HG03439 (cell line): Measurements from ENCODE around the gene OR8B4.
"Not testable (repeated sequence)": the region's sequence is repeated elsewhere in the genome, so short reads cannot be mapped to it uniquely, and the experiment has no call there.

Experiments
- ATAC-seq: cut with Tn5 transposase; IDR thresholded peaks from one replicate; pipeline ENCODE4 v1.9.1; 2021; ENCODE audit warnings: mild to moderate bottlenecking, moderate library complexity; ENCODE audit not compliant: unreplicated experiment

Gene OR8B4

DNA sequence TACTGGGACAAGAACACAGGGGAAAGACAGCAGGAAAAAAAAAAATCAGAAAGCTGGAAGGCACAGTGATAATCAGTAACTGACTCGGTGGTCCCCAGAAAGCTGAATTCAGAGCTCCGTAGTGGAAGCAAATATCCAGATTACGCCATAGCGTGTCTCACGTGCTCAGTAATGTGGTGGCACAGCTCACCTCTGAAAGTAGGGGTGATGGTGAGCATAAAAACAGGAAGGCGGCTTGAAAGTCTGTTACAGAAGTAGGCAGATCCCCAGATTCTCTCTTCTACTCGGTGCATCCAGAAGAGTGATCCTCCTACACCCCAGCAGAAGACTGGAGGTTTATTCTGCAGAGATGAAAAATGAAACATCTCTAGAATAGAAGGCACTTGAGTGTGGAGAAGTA is 14.8 kb downstream of the OR8B4 start:
- no peak for ATAC-seq

DNA sequence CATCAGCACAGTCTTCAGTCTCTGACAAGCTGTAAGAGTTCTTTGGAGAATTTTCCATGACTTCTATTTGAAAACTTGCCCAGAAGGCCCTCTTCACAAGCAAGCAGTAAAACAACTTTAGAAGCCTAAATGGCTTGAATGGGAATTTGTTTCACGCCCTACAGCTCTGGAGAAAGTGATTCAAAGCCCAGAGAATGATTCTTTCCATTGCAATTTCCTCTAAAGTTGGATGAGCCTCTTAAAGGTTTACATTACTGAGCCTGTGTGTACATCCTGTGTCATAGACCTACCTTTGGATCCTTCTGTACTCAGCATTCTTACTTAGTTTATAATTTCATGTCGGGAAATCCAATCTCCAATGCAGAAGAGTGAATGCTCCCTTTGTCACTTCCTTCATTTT is 19.1 kb downstream of the OR8B4 start:
- no peak for ATAC-seq

DNA sequence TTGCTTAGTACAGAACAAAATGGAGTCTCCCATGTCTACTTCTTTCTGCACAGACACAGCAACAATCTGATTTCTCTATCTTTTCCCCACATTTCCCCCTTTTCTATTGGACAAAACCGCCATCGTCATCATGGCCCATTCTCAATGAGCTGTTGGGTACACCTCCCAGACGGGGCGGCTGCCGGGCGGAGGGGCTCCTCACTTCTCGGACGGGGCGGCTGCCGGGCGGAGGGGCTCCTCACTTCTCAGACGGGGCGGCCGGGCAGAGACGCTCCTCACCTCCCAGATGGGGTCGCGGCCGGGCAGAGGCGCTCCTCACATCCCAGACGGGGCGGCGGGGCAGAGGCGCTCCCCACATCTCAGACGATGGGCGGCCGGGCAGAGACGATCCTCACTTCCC is 21.5 kb downstream of the OR8B4 start:
- not testable (repeated sequence) for ATAC-seq

DNA sequence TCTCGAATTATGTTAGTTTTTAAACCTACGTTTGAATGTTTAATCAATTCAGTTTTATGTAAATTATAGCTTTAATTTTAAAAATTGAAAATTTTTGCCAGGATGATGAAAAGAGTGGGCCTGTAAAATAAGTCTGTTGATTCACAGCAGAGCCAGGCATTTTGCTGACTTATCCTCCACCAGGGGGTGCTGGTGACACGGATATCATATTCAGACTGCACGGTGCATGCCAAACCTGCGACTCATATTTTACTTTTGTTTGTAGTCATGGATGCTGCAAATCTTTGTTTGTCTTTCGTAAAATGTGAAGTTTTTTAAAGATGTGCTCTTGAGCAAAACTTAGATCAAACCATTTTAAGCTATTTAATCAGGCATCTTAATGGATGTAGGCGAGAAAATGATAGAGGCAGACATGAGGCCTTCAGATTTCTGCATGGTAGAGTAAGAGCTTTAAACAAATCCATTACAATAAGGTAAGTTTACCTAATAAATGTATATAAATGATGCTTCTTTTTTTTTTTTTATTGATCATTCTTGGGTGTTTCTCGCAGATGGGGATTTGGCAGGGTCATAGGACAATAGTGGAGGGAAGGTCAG is 22.2 kb downstream of the OR8B4 start:
- ATAC-seq = peak; percentile 85

DNA sequence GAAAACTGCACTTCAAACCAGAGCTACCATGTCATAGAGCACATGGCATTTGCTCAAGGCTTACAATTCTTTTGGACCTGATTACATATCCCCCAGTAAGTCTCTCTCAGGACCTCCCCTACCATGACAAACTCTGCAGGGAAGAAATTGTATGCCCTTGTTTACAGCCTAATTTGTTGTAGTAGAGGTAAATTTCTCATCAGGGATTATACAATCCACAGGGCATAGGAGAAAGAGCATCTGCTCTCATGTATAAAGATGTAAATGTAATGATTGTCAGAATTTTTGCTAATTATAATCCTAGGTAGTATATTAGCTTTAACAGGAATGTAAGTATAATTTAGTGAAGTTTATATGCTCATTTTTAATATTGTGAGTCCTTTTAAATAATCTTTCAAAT is 25.7 kb downstream of the OR8B4 start, which contains the start of gene OR8B3:
TSS of gene OR8B3 (minus strand) at position 101 of the 400 bp plus-strand sequence. CDS start 1,673 bp downstream, outside the sequence.
- ATAC-seq = no peak

DNA sequence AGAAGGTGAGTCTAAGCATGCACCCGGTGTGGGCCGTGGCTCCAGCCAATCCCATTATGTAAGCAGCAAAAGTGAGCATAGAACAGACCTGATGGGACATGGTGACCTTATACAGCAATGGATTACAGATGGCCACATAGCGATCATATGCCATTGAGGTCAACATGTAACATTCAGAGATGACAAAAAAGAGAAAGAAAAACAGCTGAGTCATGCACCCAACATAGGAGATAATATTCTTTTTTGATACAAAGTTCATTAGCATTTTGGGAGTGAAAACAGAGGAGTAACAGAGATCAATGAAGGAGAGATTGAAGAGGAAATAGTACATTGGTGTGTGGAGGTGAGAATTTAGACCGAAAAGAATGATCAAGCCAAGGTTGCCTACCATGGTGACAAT is 27.8 kb downstream of the OR8B4 start:
- not testable (repeated sequence) for ATAC-seq

DNA sequence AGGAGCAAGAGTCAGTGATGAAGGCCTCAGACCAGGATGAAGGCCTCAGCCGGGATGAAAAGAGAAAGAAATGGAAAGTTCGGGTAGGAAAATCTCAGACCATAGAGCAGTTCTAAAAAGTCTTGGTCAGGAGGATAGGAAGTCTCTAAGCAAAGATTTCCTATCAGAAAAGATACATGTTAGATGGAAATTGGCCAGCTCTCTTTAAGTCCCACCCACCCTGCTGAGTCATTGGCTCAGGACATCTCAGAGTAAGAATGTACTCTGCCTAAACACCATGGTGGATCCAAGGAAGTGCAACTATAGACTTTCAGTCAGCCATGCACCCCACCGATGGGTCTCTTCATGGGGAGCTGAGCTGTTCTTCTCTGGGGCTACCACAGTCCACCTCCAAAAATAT is 30.3 kb downstream of the OR8B4 start:
- no peak for ATAC-seq

DNA sequence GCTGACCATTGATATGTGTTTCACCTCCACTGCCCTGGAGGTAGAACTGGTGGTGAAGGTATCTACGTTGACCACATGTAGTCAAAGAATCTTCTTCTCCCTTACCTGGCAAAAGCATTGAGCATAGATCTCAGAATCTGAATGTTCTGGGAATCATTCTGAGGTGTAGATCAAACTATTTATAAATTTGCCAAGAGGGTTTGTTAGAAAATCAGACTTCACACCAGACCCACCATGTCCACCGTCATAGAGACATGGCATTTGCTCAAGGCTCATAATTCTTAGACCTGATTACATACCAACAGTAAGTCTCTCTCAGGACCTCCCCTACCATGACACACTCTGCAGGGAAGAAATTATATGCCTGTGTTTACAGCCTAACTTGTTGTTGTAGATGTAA is 40.3 kb downstream of the OR8B4 start, which contains the start of gene OR8B2:
TSS of gene OR8B2 (minus strand) at position 101 of the 400 bp plus-strand sequence. CDS start 1,156 bp downstream, outside the sequence.
- no peak for ATAC-seq

DNA sequence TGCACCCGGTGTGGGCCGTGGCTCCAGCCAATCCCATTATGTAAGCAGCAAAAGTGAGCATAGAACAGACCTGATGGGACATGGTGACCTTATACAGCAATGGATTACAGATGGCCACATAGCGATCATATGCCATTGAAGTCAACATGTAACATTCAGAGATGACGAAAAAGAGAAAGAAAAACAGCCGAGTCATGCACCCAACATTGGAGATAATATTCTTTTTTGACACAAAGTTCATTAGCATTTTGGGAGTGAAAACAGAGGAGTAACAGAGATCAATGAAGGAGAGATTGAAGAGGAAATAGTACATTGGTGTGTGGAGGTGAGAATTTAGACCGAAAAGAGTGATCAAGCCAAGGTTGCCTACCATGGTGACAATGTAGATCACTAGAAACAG is 41.8 kb downstream of the OR8B4 start:
- ATAC-seq = not testable (repeated sequence)

DNA sequence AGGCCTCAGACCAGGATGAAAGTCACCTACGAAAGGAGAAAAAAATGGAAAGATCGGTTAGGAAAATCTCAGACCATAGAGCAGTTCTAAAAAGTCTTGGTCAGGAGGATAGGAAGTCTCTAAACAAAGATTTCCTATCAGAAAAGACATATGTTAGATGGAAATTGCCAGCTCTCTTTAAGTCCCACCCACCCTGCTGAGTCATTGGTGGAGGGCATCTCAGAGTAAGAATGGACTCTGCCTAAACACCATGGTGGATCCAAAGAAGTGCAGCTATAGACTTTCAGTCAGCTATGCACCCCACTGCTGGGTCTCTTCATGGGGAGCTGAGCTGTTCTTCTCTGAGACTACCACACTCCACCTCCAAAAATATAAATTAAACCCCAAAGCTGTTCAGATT is 44.1 kb downstream of the OR8B4 start:
- ATAC-seq = no peak

DNA sequence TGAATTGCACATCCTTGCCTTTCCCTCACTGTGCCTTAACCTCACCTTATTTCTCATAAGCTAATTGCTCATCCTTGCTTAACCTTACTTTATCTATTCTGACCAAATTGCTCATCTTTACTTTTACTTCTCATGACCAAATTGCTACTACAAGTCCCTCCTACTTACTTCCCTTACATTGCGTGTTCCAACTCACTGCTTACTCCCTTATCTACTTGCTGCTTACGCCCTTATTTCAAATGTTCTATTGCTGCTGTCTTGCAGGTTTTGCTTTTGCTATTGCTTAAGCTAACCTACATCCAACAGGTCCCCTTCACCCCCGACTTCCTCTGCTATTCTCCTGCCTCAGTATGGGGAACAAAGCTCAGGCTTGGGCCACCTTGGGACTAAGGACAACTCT is 48.4 kb downstream of the OR8B4 start:
- ATAC-seq = no peak
